HG02852 (cell line): ENCODE data around the gene SCRN1.

ENCODE experiments used
- ATAC-seq: cut with Tn5 transposase; IDR thresholded peaks from one replicate; pipeline ENCODE4 v1.9.1; 2021; ENCODE audit warnings: mild to moderate bottlenecking, moderate library complexity; ENCODE audit not compliant: unreplicated experiment

Gene SCRN1

GRCh38 chr7:29929018-29929807 is 60.4 kb downstream of the SCRN1 start:
- ATAC-seq: no peak

- no peak for ATAC-seq
These were observed 62.9 kb downstream of the SCRN1 start for GRCh38 chr7:29926741-29927140.

GRCh38 chr7:29926216-29926615 is 63.4 kb downstream of the SCRN1 start:
- ATAC-seq: no peak

- ATAC-seq: no peak
These were observed 64.9 kb downstream of the SCRN1 start for GRCh38 chr7:29924684-29925083.

- no peak for ATAC-seq
These were observed 65.6 kb downstream of the SCRN1 start for GRCh38 chr7:29924006-29924405.

GRCh38 chr7:29922921-29923700 is 66.5 kb downstream of the SCRN1 start:
- no peak for ATAC-seq

- ATAC-seq: peak; percentile 71
These were observed 68.1 kb downstream of the SCRN1 start for GRCh38 chr7:29921404-29922010.

- no peak for ATAC-seq
These were observed 69.1 kb downstream of the SCRN1 start for GRCh38 chr7:29920491-29920890.

- ATAC-seq: no peak
These were observed 69.8 kb downstream of the SCRN1 start for GRCh38 chr7:29919790-29920189.

GRCh38 chr7:29918850-29919249 is 70.8 kb downstream of the SCRN1 start:
- no peak for ATAC-seq

GRCh38 chr7:29917641-29918040 is 72.0 kb downstream of the SCRN1 start:
- ATAC-seq: no peak

- no peak for ATAC-seq
These were observed 74.0 kb downstream of the SCRN1 start for GRCh38 chr7:29915481-29916215.

- no peak for ATAC-seq
These were observed 75.4 kb downstream of the SCRN1 start for GRCh38 chr7:29914180-29914579.

- no peak for ATAC-seq
These were observed 83.2 kb downstream of the SCRN1 start for GRCh38 chr7:29906200-29907022.

GRCh38 chr7:29900745-29901144 is 88.9 kb downstream of the SCRN1 start:
- no peak for ATAC-seq

GRCh38 chr7:29898301-29898700 is 91.3 kb downstream of the SCRN1 start:
- no peak for ATAC-seq

- no peak for ATAC-seq
These were observed 92.8 kb downstream of the SCRN1 start for GRCh38 chr7:29896685-29897411.

- ATAC-seq: no peak
These were observed 94.0 kb downstream of the SCRN1 start for GRCh38 chr7:29895559-29895958.

GRCh38 chr7:29894256-29894655 is 95.3 kb downstream of the SCRN1 start:
- no peak for ATAC-seq
